ENCODE measurements around the gene HTD2.
"Not testable (repeated sequence)": the region's sequence is repeated elsewhere in the genome, so short reads cannot be mapped to it uniquely, and the experiment has no call there.

HTD2 gene

GRCh38 chr3:58285334-58285733, 21.0 kb upstream of the HTD2 start:
- no peak overlapping the region for H3K4me3 ChIP-seq (ENCODE audit: low read depth, low read length)
- in situ Hi-C loops (cut with HindIII; ENCODE audit: low sequenced_read_pairs) = no loop called here
- no peak for TF ChIP-seq CTCF (IDR thresholded peaks at IDR 0.05; ENCODE audit: low read depth, low read length)

DNA sequence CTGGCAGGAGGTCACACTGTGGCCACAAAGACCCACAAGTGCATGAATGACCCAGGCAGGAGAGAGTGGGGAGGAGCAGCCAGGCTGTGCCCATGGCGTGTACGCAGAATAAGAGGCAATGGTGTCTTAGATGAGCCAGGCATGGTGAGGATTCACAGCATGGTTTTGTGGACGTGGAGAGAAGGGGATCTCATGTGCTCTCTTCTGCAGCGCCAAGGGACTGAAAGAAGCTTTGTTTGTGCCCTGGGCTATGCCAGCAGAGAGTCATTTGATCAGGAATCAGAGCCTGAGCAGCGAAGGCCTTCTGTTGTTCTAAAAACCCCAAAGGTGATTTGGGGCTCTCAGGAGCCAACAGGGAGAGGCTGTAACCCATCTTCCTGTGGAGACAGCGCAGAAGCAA, 19.0 kb upstream of the HTD2 start:
- no peak overlapping the region for H3K4me3 ChIP-seq (ENCODE audit: low read depth, low read length)
- DNase-seq (ENCODE audit: low read depth, low spot score) = no peak
- no peak for TF ChIP-seq CTCF (IDR thresholded peaks at IDR 0.05; ENCODE audit: low read depth, low read length)
- in situ Hi-C loops (cut with HindIII; ENCODE audit: low sequenced_read_pairs) = no loop called here

More at GRCh38 chr3:58285334-58285733, 21.0 kb upstream of the HTD2 start:
- DNase-seq (ENCODE audit: low read depth, low spot score) = no peak

GRCh38 chr3:58288011-58288728, 18.1 kb upstream of the HTD2 start:
- in situ Hi-C loops (cut with HindIII; ENCODE audit: low sequenced_read_pairs) = no loop called here
- TF ChIP-seq CTCF (IDR thresholded peaks at IDR 0.05; ENCODE audit: low read depth, low read length) = no peak
- DNase-seq (ENCODE audit: low read depth, low spot score) = no peak
- H3K4me3 ChIP-seq (ENCODE audit: low read depth, low read length) = no peak overlapping the region

- H3K4me3 ChIP-seq (ENCODE audit: low read depth, low read length); in situ Hi-C loops (cut with HindIII; ENCODE audit: low sequenced_read_pairs); DNase-seq (ENCODE audit: low read depth, low spot score): not testable (repeated sequence)
Measured at GRCh38 chr3:58288964-58289613, 17.2 kb upstream of the HTD2 start.

DNA sequence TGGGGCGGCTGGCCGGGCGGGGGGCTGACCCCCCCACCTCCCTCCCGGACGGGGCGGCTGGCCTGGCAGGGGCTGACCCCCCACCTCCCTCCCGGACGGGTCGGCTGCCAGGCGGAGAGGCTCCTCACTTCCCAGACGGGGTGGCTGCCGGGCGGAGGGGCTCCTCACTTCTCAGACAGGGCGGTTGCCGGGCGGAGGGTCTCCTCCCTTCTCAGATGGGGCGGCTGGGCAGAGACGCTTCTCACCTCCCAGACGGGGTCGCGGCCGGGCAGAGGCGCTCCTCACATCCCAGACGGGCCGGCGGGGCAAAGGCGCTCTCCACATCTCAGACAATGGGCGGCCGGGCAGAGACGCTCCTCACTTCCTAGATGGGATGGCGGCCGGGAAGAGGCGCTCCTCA, 15.9 kb upstream of the HTD2 start:
- H3K4me3 ChIP-seq (ENCODE audit: low read depth, low read length); DNase-seq (ENCODE audit: low read depth, low spot score); in situ Hi-C loops (cut with HindIII; ENCODE audit: low sequenced_read_pairs): not testable (repeated sequence)

DNA sequence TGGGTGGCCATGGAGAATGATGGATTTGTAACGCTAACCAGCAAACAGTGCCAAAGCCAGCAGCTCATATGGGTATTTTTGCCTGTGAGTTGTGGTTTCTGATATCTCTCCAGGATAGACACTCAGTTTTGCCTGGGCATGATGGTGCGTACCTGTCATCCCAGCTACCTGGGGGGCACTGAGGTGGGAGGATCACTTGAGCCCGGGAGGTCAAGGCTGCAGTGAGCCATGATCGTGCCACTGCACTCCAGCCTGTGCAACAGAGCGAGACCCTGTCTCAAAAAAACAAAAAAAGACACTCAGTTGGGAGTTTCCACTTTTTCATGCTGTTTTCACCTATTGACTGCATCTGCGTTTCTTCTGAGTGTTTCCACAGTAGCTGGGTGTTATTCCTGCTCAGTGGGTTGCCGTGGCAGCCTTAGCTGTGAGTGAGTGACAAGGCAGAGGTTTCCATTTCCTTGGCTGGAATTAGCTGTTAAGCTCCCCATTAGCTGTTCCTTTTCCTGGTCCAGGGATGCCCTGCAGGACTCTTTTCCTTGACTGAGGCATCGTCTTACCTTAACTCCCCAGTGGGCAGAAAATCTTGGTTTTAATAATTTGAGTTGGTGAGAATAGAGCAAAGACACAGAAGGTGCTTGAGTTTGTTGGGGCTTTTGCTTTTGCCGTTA, 14.5 kb upstream of the HTD2 start:
- TF ChIP-seq CTCF (IDR thresholded peaks at IDR 0.05; ENCODE audit: low read depth, low read length) = no peak
- in situ Hi-C loops (cut with HindIII; ENCODE audit: low sequenced_read_pairs) = no loop called here
- DNase-seq (ENCODE audit: low read depth, low spot score) = no peak
- no peak overlapping the region for H3K4me3 ChIP-seq (ENCODE audit: low read depth, low read length)

GRCh38 chr3:58292866-58293265, 13.5 kb upstream of the HTD2 start:
- in situ Hi-C loops (cut with HindIII; ENCODE audit: low sequenced_read_pairs) = no loop called here
- no peak for TF ChIP-seq CTCF (IDR thresholded peaks at IDR 0.05; ENCODE audit: low read depth, low read length)
- no peak for DNase-seq (ENCODE audit: low read depth, low spot score)
- no peak overlapping the region for H3K4me3 ChIP-seq (ENCODE audit: low read depth, low read length)

All from astrocyte of the spinal cord (primary cell).